HepG2 (cell line): ENCODE data around the gene CLDN14. TPM values are rescaled to one million over a fixed set of nuclear protein-coding genes. Genes with fewer than 3 reads are reported as not detected.

Experiments
- ATAC-seq: fragments of 200-7000 bp; cut with Tn5 transposase; 3 replicates; pipeline ENCODE4 v1.9.1; 2020; ENCODE audit warnings: mild to moderate bottlenecking, moderate library complexity
- BruUV-seq: library from RNA; stranded (reverse); fragments of 400-500 nt; replicated peaks from 2 replicates; lab custom pipeline; 2021; lab: Mats Ljungman, UMichigan
- CTCF ChIA-PET: fragments of 300-600 bp; formaldehyde crosslinking; extraction: SDS; loops from one replicate; lab custom pipeline; 2021; ENCODE audit warnings: low total read pairs, inconsistent platforms, low intra/inter-chr PET ratio; lab: Yijun Ruan, JAX
- POLR2A ChIA-PET: fragments of 350-600 bp; sonication (Branson Sonifier 250); formaldehyde crosslinking; loops from one replicate; lab custom pipeline; 2020; ENCODE audit warnings: antibody characterized with exemption, inconsistent platforms; lab: Yijun Ruan, JAX
- DNase-seq: peaks from one replicate; pipeline ENCODE4 v3.0.0-alpha.2; 2015; ENCODE audit warnings: low spot score
- FAIRE-seq: peaks from 3 replicates; lab custom pipeline; 2011; peaks lifted over from hg19 to GRCh38; lab: Jason Lieb, UNC
- H2AFZ ChIP-seq: one replicate; pipeline ENCODE4 v1.6.1; 2011; ENCODE audit warnings: low read length, inconsistent platforms
- H3K27ac ChIP-seq: fragments of 300-600 bp; 3 replicates; pipeline ENCODE4 v1.8.0; 2011; ENCODE audit warnings: mixed run types, mild to moderate bottlenecking, mixed read lengths, low read length, inconsistent platforms; ENCODE audit not compliant: insufficient read depth; ENCODE audit errors: extremely low read length
- H3K27me3 ChIP-seq, 2 experiments: fragments of 200-600 bp in 1 of 2; 2 replicates in 1 of 2; 3 replicates in 1 of 2; pipeline versions ENCODE4 v1.6.0 to v1.8.0; 2011; ENCODE audit warnings: low read length in 2 of 2, mild to moderate bottlenecking in 2 of 2, moderate library complexity in 2 of 2, inconsistent platforms in 1 of 2; ENCODE audit not compliant: insufficient read depth in 2 of 2, control insufficient read depth in 1 of 2
- H3K36me3 ChIP-seq, 2 experiments: fragments of 200-600 bp in 1 of 2; replicated peaks in 1 of 2; 2 replicates in 1 of 2; 3 replicates in 1 of 2; pipeline versions ENCODE4 v1.5.1 to v1.8.0; 2011; ENCODE audit warnings: low read length in 2 of 2, inconsistent platforms in 1 of 2; ENCODE audit not compliant: insufficient read depth in 2 of 2, control insufficient read depth in 1 of 2
- H3K4me1 ChIP-seq: 2 replicates; pipeline ENCODE4 v1.5.1; 2012; ENCODE audit warnings: low read length, inconsistent platforms; ENCODE audit not compliant: insufficient read depth
- H3K4me2 ChIP-seq: 2 replicates; pipeline ENCODE4 v1.6.0; 2011; ENCODE audit warnings: low read depth, low read length, inconsistent platforms
- H3K4me3 ChIP-seq, 3 experiments: fragments of 200-600 bp in 1 of 3; sonication (generic), shearing (Covaris generic) in 1 of 3; replicated peaks in 1 of 3; 2 replicates each; pipeline ENCODE4 v1.5.1; 2011 to 2016; ENCODE audit warnings: low read length in 3 of 3, inconsistent platforms in 2 of 3, low read depth in 2 of 3, mild to moderate bottlenecking in 2 of 3, control low read depth in 1 of 3, mixed read lengths in 1 of 3; ENCODE audit not compliant: insufficient read depth in 1 of 3
- H3K79me2 ChIP-seq: one replicate; pipeline ENCODE4 v1.6.1; 2011; ENCODE audit warnings: low read length, inconsistent platforms; ENCODE audit not compliant: insufficient read depth
- H3K9ac ChIP-seq: 2 replicates; pipeline ENCODE4 v1.6.0; 2011; ENCODE audit warnings: mild to moderate bottlenecking, low read depth, low read length, inconsistent platforms; ENCODE audit not compliant: insufficient read depth
- H3K9me3 ChIP-seq: 2 replicates; pipeline ENCODE4 v1.5.1; 2012; ENCODE audit warnings: mild to moderate bottlenecking, low read length
- H4K20me1 ChIP-seq: 2 replicates; pipeline ENCODE4 v1.6.0; 2011; ENCODE audit warnings: inconsistent platforms, mild to moderate bottlenecking, low read length, moderate library complexity; ENCODE audit not compliant: insufficient read depth
- BRCA1 ChIP-seq: sonication (generic); formaldehyde crosslinking; IDR thresholded peaks from 2 replicates; pipeline ENCODE4 v1.4.0; 2020; ENCODE audit warnings: missing genetic modification reagents
- HNRNPK ChIP-seq: fragments of 200-400 bp; formaldehyde crosslinking; IDR thresholded peaks from 2 replicates; pipeline ENCODE4 v1.6.1; 2018; ENCODE audit warnings: low read length, low read depth, moderate library complexity, mild to moderate bottlenecking; ENCODE audit not compliant: poor library complexity, severe bottlenecking
- ZNF318 ChIP-seq: sonication (generic); formaldehyde crosslinking; IDR thresholded peaks from 2 replicates; pipeline ENCODE4 v1.4.0; 2020; ENCODE audit warnings: mild to moderate bottlenecking, missing genetic modification reagents
- ZNF709 ChIP-seq: sonication (generic); formaldehyde crosslinking; IDR thresholded peaks from 2 replicates; pipeline ENCODE4 v1.5.0; 2020; ENCODE audit warnings: mild to moderate bottlenecking, missing genetic modification reagents
- WGBS: methylation state at CpG from one replicate; pipeline ENCODE4 v1.1.6; 2017; ENCODE audit warnings: low lambda C conversion rate; 5-methylcytosine and 5-hydroxymethylcytosine counted together
- in situ Hi-C: cut with HindIII; loops from 2 replicates; pipeline ENCODE4 v1.10.0; 2017; ENCODE audit warnings: low pct_unique_long_range_greater_than_20kb; ENCODE audit not compliant: extremely low pct_ligation_motif_present
- intact Hi-C: fragments of 100-400 bp; cut with micrococcal nuclease; formaldehyde crosslinking; loops from one replicate; pipeline ENCODE4 v1.10.0; 2022; ENCODE audit not compliant: unreplicated experiment
- polyA plus RNA-seq, 8 experiments: library from polyadenylated mRNA; depleted of rRNA in 3 of 8; stranded (reverse) in 7 of 8; unstranded in 1 of 8; fragments of >200 nt; fragmentation: Illumina TruSeq in 4 of 8; extraction: Trizol in 4 of 8; gene quantifications; 2 replicates each; pipeline versions ENCODE4 v1.2.1 to v1.2.3, GENCODE V29; 2011 to 2016; ENCODE audit warnings: low read depth in 4 of 8, missing spikeins in 1 of 8, mixed read lengths in 1 of 8; ENCODE audit not compliant: insufficient read depth in 1 of 8
- total RNA-seq, 5 experiments: library from RNA; depleted of rRNA; stranded (reverse); fragments of >200 nt; fragmentation: Illumina TruSeq; extraction: Trizol; gene quantifications; 2 replicates each; pipeline ENCODE4 v1.2.3, GENCODE V29; 2016; ENCODE audit warnings: low read depth in 1 of 5

CLDN14 gene
- total and polyA plus RNA-seq, 2 of the 13 experiments (the other 11 are each of a cell fraction or from before 2014, with no cell fraction given): 1.1 to 1.4 TPM

GRCh38 chr21:36502365-36502764 is 22.4 kb upstream of the CLDN14 start:
- Histone ChIP-seq H2AFZ (no peak overlapping the region), H3K36me3 (no peaks in the 10 kb centered on the region), H3K27me3 (peaks cover 0 to 12% of the 10 kb centered on the region in 2 experiments; a peak in 3 of 5 replicates), H3K4me3 (no peak overlapping the region), H3K79me2 (no peaks in the 10 kb centered on the region), H3K4me1 (peaks cover 47% of the 10 kb centered on the region), H3K9me3 (no peaks in the 10 kb centered on the region), H3K9ac (no peak overlapping the region), H4K20me1 (no peaks in the 10 kb centered on the region), H3K4me2 (no peak overlapping the region), H3K27ac (no peak overlapping the region)
- ChIA-PET CTCF (no interaction called here), POLR2A (no interaction called here)
- no peak for FAIRE-seq
- intact Hi-C loops (loop anchor here (10.0 kb wide), 1 partner anchor 82 kb away; no protein-coding TSS in a partner anchor), in situ Hi-C loops (loop anchor here (5.0 kb wide), 1 partner anchor 425 kb away; no protein-coding TSS in a partner anchor)
- no peak for DNase-seq
- WGBS: 21% methylated on average over 2 of the region's 2 CpGs
- no peak for ATAC-seq
- TF ChIP-seq HNRNPK (no peak), ZNF318 (CRISPR knock-in tag) (no peak), BRCA1 (no peak), ZNF709 (CRISPR knock-in tag) (no peak)
- no TSS peak for BruUV-seq
